DND-41 (cell line): ENCODE results near the gene STAT4.
A peak's percentile ranks its signal among the peaks of the same experiment; 100 is the strongest.

ENCODE experiments used
- ATAC-seq: fragments of 200-7000 bp; cut with Tn5 transposase; 3 replicates; pipeline ENCODE4 v1.9.1; 2021; ENCODE audit warnings: low read depth; ENCODE audit not compliant: insufficient read depth
- DNase-seq: peaks from one replicate; pipeline ENCODE4 v3.0.0-alpha.2; 2020
- H2AFZ ChIP-seq: 2 replicates; pipeline ENCODE4 v1.6.0; 2012; ENCODE audit warnings: low read depth, low read length
- H3K27ac ChIP-seq: 2 replicates; pipeline ENCODE4 v1.5.1; 2012; ENCODE audit warnings: low read length, inconsistent platforms
- H3K27me3 ChIP-seq: fragments of 200-600 bp; sonication (generic); 2 replicates; pipeline ENCODE4 v1.6.0; 2012; ENCODE audit warnings: low read length, mild to moderate bottlenecking, inconsistent platforms; ENCODE audit not compliant: insufficient read depth, poor library complexity
- H3K36me3 ChIP-seq: 2 replicates; pipeline ENCODE4 v1.5.1; 2012; ENCODE audit warnings: low read length, inconsistent platforms; ENCODE audit not compliant: insufficient read depth
- H3K4me1 ChIP-seq: 2 replicates; pipeline ENCODE4 v1.5.1; 2012; ENCODE audit warnings: mild to moderate bottlenecking, low read length; ENCODE audit not compliant: insufficient read depth
- H3K4me2 ChIP-seq: 2 replicates; pipeline ENCODE4 v1.6.0; 2012; ENCODE audit warnings: mild to moderate bottlenecking, moderate library complexity, low read length, inconsistent platforms; ENCODE audit not compliant: insufficient read depth
- H3K4me3 ChIP-seq, 2 experiments: fragments of 200-600 bp in 1 of 2; shearing (Covaris generic) in 1 of 2; 2 replicates each; pipeline ENCODE4 v1.5.1; 2012 to 2016; ENCODE audit warnings: inconsistent platforms in 2 of 2, low read length in 2 of 2, mild to moderate bottlenecking in 2 of 2, low read depth in 1 of 2, moderate library complexity in 1 of 2
- H3K79me2 ChIP-seq: 2 replicates; pipeline ENCODE4 v1.6.0; 2012; ENCODE audit warnings: low read length, inconsistent platforms; ENCODE audit not compliant: insufficient read depth
- H3K9ac ChIP-seq: 2 replicates; pipeline ENCODE4 v1.6.0; 2012; ENCODE audit warnings: low read depth, mild to moderate bottlenecking, inconsistent platforms, low read length, moderate library complexity
- H3K9me3 ChIP-seq: 2 replicates; pipeline ENCODE4 v1.5.1; 2012; ENCODE audit warnings: low read length, moderate library complexity, mild to moderate bottlenecking, inconsistent platforms; ENCODE audit not compliant: insufficient read depth, severe bottlenecking
- H4K20me1 ChIP-seq: 2 replicates; pipeline ENCODE4 v1.6.0; 2012; ENCODE audit warnings: low read length; ENCODE audit not compliant: insufficient read depth
- EZH2 ChIP-seq: IDR thresholded peaks from 3 replicates; pipeline ENCODE4 v1.6.1; 2012; ENCODE audit warnings: borderline replicate concordance, low read depth, mild to moderate bottlenecking, moderate library complexity, low read length, inconsistent platforms; ENCODE audit not compliant: severe bottlenecking
- TF ChIP-seq, protein P1 (sequence below): IDR thresholded peaks from 2 replicates; pipeline ENCODE4 v1.5.1; 2012; ENCODE audit warnings: borderline replicate concordance, low read length, moderate library complexity, mild to moderate bottlenecking; ENCODE audit not compliant: poor library complexity, severe bottlenecking; ENCODE audit errors: extremely low read depth

STAT4 gene

DNA sequence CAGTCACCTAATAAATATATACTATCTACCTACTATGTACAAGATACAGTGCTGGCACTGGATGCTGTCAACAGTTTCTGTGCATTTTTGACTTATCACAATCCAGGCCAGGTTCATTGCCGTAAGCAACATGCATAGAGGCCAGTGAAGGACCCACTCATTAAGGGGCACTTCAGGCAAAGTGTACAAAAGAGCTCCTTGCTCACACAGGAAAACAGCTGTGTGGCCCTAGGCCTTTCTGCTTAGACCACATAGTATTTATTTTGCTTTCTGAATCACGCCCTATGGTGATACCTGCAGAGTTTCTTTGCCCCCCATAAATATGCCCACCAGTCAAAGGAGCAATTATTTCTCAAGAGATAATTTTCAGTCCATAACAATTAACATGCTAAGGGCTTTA is 39.6 kb upstream of the STAT4 start:
- no peaks in the 10 kb centered on the region for H3K9me3 ChIP-seq
- no peak overlapping the region for H3K4me2 ChIP-seq
- peaks cover 50% of the 10 kb centered on the region for H3K4me1 ChIP-seq
- no peaks in the 10 kb centered on the region for H3K27me3 ChIP-seq
- H4K20me1 ChIP-seq: no peaks in the 10 kb centered on the region
- no peak overlapping the region for H3K27ac ChIP-seq
- TF ChIP-seq EZH2: no peak
- TF ChIP-seq, protein P1, sequence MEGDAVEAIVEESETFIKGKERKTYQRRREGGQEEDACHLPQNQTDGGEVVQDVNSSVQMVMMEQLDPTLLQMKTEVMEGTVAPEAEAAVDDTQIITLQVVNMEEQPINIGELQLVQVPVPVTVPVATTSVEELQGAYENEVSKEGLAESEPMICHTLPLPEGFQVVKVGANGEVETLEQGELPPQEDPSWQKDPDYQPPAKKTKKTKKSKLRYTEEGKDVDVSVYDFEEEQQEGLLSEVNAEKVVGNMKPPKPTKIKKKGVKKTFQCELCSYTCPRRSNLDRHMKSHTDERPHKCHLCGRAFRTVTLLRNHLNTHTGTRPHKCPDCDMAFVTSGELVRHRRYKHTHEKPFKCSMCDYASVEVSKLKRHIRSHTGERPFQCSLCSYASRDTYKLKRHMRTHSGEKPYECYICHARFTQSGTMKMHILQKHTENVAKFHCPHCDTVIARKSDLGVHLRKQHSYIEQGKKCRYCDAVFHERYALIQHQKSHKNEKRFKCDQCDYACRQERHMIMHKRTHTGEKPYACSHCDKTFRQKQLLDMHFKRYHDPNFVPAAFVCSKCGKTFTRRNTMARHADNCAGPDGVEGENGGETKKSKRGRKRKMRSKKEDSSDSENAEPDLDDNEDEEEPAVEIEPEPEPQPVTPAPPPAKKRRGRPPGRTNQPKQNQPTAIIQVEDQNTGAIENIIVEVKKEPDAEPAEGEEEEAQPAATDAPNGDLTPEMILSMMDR: no peak
- H3K9ac ChIP-seq: no peak overlapping the region
- DNase-seq (no peak), ATAC-seq (no peak)
- no peaks in the 10 kb centered on the region for H3K36me3 ChIP-seq
- no peak overlapping the region for H3K4me3 ChIP-seq
- H3K79me2 ChIP-seq: no peaks in the 10 kb centered on the region
- H2AFZ ChIP-seq: no peak overlapping the region

DNA sequence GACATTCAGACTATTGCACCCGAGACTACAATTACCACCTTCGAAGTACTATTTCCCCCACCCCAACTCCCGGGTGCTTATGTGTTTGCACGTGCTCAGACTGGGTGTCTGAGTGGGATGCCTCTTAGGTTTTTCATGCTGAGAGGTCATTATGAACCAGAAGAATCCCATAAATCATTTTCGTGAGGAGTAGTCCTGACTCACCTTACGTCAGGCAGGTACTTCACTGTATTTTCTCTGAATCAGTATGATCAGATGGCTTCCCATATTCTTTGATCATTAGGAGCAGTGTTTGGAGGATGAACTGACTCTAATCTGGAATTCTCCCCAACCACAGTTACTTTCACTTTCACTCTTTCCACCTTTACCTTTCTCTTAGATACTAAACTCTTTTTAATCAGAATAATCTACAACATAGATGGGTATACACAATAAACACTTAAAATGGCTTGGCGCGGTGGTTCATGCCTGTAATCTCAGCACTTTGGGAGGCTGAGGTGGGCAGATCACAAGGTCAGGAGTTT is 38.4 kb upstream of the STAT4 start:
- DNase-seq (peak; percentile 34), ATAC-seq (peak; percentile 23)
- peak overlapping the region; percentile 63 for H2AFZ ChIP-seq
- no peaks in the 10 kb centered on the region for H4K20me1 ChIP-seq
- H3K9me3 ChIP-seq: no peaks in the 10 kb centered on the region
- H3K4me1 ChIP-seq: peaks cover 40% of the 10 kb centered on the region
- no peaks in the 10 kb centered on the region for H3K27me3 ChIP-seq
- peak overlapping the region; percentile 28 for H3K9ac ChIP-seq
- H3K4me2 ChIP-seq: peak overlapping the region; percentile 61
- no peaks in the 10 kb centered on the region for H3K36me3 ChIP-seq
- H3K4me3 ChIP-seq: peak overlapping the region in 1 of 2 experiments; percentile 38; a peak in 2 of 4 replicates
- no peaks in the 10 kb centered on the region for H3K79me2 ChIP-seq
- H3K27ac ChIP-seq: peak overlapping the region; percentile 70
- TF ChIP-seq EZH2: no peak
- TF ChIP-seq, protein P1: no peak

DNA sequence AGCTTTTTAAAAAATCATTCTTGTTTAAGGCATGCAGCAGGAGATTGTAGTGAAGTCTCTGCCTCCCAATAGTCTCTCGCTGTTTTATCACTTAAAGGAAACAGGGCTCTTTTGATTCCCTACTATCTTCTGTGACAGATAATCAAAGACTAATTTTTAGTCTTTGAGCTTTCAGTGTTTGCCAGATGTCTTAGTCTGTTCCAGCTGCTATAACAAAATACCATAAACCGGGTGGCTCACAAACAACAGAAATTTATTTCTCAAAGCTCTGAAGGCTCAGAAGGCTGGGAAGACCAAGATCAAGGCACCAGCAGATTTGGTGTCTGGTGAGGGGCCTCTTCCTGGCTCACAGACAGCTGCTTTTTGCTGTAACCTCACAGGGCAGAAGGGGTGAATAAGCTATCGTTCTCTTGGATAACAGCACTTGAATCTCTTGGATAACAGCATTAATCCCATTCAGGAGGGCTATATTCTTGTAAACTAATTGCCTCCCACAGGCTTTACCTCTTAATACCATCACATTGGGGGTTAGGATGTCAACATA is 37.8 kb upstream of the STAT4 start:
- H3K4me2 ChIP-seq: peak overlapping the region; percentile 61
- peak; percentile 84 for ATAC-seq
- peak; percentile 68 for DNase-seq

More for the DNA sequence above, 37.8 kb upstream of the STAT4 start:
- H3K27me3 ChIP-seq: no peaks in the 10 kb centered on the region
- H3K27ac ChIP-seq: peak overlapping the region; percentile 70
- H3K4me1 ChIP-seq: peaks cover 34% of the 10 kb centered on the region
- no peaks in the 10 kb centered on the region for H3K36me3 ChIP-seq
- H3K9ac ChIP-seq: peak overlapping the region; percentile 28
- peak overlapping the region in 1 of 2 experiments; percentile 38; a peak in 2 of 4 replicates for H3K4me3 ChIP-seq
- TF ChIP-seq, protein P1: no peak
- TF ChIP-seq EZH2: no peak
- H3K79me2 ChIP-seq: no peaks in the 10 kb centered on the region
- H3K9me3 ChIP-seq: no peaks in the 10 kb centered on the region
- peak overlapping the region; percentile 63 for H2AFZ ChIP-seq
- no peaks in the 10 kb centered on the region for H4K20me1 ChIP-seq
